OCI-LY7 (cell line): ENCODE results near the gene SGF29. TPM values are rescaled to one million over a fixed set of nuclear protein-coding genes. Genes with fewer than 3 reads are reported as not detected.
"Not testable (repeated sequence)": the region's sequence is repeated elsewhere in the genome, so short reads cannot be mapped to it uniquely, and the experiment has no call there.

Source experiments
- BruUV-seq: library from RNA; stranded (reverse); fragments of 400-500 nt; replicated peaks from 2 replicates; lab custom pipeline; 2021; lab: Mats Ljungman, UMichigan
- CTCF ChIA-PET: fragments of 300-600 bp; sonication (Branson Sonifier 250); formaldehyde crosslinking; loops from one replicate; lab custom pipeline; 2022; ENCODE audit warnings: antibody characterized with exemption; ENCODE audit not compliant: unreplicated experiment; lab: Charles Lee
- POLR2A ChIA-PET: fragments of 300-600 bp; sonication (Branson Sonifier 250); formaldehyde crosslinking; loops from one replicate; lab custom pipeline; 2022; ENCODE audit warnings: antibody characterized with exemption; lab: Charles Lee
- DNase-seq: peaks from one replicate; pipeline ENCODE4 v3.0.0-alpha.2; 2015; ENCODE audit warnings: low spot score
- H2AFZ ChIP-seq: fragments of 200-600 bp; sonication (generic), shearing (Covaris generic); 2 replicates; pipeline ENCODE4 v1.6.1; 2014; ENCODE audit warnings: mild to moderate bottlenecking, antibody characterized with exemption, low read length, moderate library complexity
- H3K27ac ChIP-seq: fragments of 200-600 bp; sonication (generic); 2 replicates; pipeline ENCODE4 v1.5.1; 2014; ENCODE audit warnings: mixed run types, low read depth, mild to moderate bottlenecking, moderate library complexity, low read length, inconsistent platforms; ENCODE audit not compliant: poor library complexity, severe bottlenecking
- H3K36me3 ChIP-seq: fragments of 200-600 bp; sonication (generic); 2 replicates; pipeline ENCODE4 v1.6.1; 2014; ENCODE audit warnings: mild to moderate bottlenecking, antibody characterized with exemption, low read length, moderate library complexity, mixed read lengths; ENCODE audit not compliant: insufficient read depth
- H3K4me1 ChIP-seq: fragments of 200-600 bp; sonication (generic); 2 replicates; pipeline ENCODE4 v1.5.1; 2014; ENCODE audit warnings: mild to moderate bottlenecking, low read length; ENCODE audit not compliant: insufficient read depth, poor library complexity, severe bottlenecking
- H3K4me2 ChIP-seq: fragments of 200-600 bp; sonication (generic); 2 replicates; pipeline ENCODE4 v1.6.1; 2014; ENCODE audit warnings: mild to moderate bottlenecking, low read length
- H3K4me3 ChIP-seq: fragments of 200-600 bp; sonication (generic); 2 replicates; pipeline ENCODE4 v1.5.1; 2014; ENCODE audit warnings: mild to moderate bottlenecking, low read depth, low read length; ENCODE audit not compliant: poor library complexity, severe bottlenecking
- H3K79me2 ChIP-seq: fragments of 200-600 bp; sonication (generic); 2 replicates; pipeline ENCODE4 v1.6.1; 2016; ENCODE audit warnings: low read depth, mild to moderate bottlenecking, low read length, moderate library complexity, mixed read lengths; ENCODE audit not compliant: insufficient read depth
- H3K9me2 ChIP-seq: fragments of 200-600 bp; sonication (generic); 2 replicates; pipeline ENCODE4 v1.6.1; 2016; ENCODE audit warnings: mild to moderate bottlenecking, low read length, mixed read lengths; ENCODE audit not compliant: insufficient read depth
- H3K9me3 ChIP-seq: fragments of 200-600 bp; sonication (generic); 2 replicates; pipeline ENCODE4 v1.6.1; 2014; ENCODE audit warnings: mild to moderate bottlenecking, mixed run types, low read length, mixed read lengths
- H4K20me1 ChIP-seq: fragments of 200-600 bp; sonication (generic); 2 replicates; pipeline ENCODE4 v1.6.1; 2014; ENCODE audit warnings: mild to moderate bottlenecking, antibody characterized with exemption, low read length, moderate library complexity, mixed read lengths; ENCODE audit not compliant: insufficient read depth
- CTCF ChIP-seq: fragments of 200-600 bp; sonication (generic); conservative IDR thresholded peaks from 2 replicates; pipeline ENCODE4 v1.5.1; 2014; ENCODE audit warnings: mild to moderate bottlenecking, antibody characterized with exemption, low read length, moderate library complexity, mixed read lengths
- intact Hi-C: fragments of 100-400 bp; cut with micrococcal nuclease; formaldehyde crosslinking; loops from one replicate; pipeline ENCODE4 v1.10.0; 2022; ENCODE audit not compliant: unreplicated experiment
- total RNA-seq, 2 experiments: library from RNA; depleted of rRNA in 1 of 2; stranded (reverse); fragments of >200 nt in 1 of 2; shearing (Covaris generic) in 1 of 2; gene quantifications; 2 replicates each; pipeline ENCODE4 v1.2.3, GENCODE V29; 2014 to 2022

The SGF29 gene
- total RNA-seq, 2 experiments from 2014 or later = 22.6 to 32.0 TPM

DNA sequence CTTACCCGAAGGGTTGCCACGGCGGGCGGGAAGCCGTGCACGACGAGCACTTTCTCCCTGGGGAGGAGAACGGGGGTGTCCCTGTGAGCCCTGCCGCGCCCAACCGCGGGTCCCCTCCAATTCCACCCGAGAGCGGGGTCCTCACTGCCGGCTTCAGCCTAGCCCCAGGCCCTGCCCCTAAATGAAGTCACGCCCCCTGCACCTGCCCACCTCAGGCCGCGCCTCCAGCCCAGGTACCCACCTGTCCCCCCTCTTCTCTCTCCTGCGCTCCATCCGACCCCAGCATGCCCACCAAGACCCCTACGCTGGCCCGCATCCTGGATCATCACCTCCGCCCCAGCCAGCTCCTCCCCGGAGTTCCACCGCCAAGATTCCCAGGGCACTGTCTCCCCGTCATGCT lies 60.2 kb downstream of the SGF29 start:
- Histone ChIP-seq H3K4me1 (peaks cover 36% of the 10 kb centered on the region), H3K79me2 (peaks cover 26% of the 10 kb centered on the region; the same call in 1 of the 2 replicates), H3K36me3 (peaks cover 40% of the 10 kb centered on the region)
- BruUV-seq, H3K4me2 ChIP-seq, POLR2A ChIA-PET, H3K27ac ChIP-seq, H4K20me1 ChIP-seq, intact Hi-C loops, DNase-seq, H3K9me2 ChIP-seq, H2AFZ ChIP-seq, H3K9me3 ChIP-seq, H3K4me3 ChIP-seq, CTCF ChIA-PET: not testable (repeated sequence)

DNA sequence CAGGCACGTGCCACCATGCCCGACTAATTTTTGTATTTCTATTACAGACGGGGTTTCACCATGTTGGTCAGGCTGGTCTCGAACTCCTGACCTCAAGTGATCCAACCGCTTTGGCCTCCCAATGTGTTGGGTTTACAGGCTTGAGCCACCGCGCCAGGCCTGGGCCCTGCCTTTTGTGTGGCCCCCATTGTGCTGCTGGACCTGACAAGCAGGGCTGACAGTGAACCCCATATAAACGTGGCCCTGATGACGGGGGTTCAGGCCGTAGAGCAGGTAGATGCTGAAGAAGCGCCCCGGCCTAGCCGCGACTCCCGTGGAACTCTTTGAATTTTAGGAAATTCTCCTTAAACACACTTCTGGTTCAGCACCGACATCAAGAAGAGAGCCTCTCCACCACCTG lies 60.8 kb downstream of the SGF29 start:
- POLR2A ChIA-PET, intact Hi-C loops, H4K20me1 ChIP-seq, H3K9me3 ChIP-seq, H2AFZ ChIP-seq, DNase-seq, H3K4me3 ChIP-seq, H3K9me2 ChIP-seq, CTCF ChIA-PET, BruUV-seq, H3K4me2 ChIP-seq, H3K27ac ChIP-seq: not testable (repeated sequence)
- H3K79me2 ChIP-seq = peaks cover 31% of the 10 kb centered on the region
- peaks cover 42% of the 10 kb centered on the region for H3K4me1 ChIP-seq
- peaks cover 41% of the 10 kb centered on the region for H3K36me3 ChIP-seq

DNA sequence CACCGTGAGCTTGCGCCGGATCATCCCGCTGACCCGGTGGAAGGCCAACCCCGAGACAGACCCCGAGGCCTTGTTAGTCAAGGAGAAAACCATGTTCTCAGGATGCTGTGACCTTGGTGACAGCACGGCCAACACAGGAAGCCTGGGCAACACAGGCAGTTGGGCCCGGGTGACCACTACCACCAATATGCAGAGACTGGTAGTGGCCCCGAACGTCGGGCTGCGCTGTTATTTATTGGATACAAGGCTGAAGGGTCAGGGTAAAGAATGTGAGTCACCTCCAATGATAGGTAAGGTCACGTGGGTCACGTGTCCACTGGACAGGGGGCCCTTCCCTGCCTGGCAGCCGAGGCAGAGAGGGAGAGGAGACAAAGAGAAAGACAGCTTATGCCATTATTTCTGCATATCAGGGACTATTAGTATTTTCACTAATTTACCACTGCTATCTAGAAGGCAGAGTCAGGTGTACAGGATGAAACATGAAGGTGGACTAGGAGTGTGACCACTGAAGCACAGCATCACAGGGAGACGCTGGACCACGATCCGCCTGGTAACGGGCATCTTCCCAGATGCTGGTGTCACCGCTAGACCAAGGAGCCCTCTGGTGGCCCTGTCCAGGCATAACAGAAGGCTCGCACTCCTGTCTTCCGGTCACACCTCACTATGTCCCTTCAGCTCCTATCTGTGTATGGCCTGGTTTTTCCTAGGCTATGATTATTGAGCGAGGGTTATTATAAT lies 61.9 kb downstream of the SGF29 start:
- H3K4me2 ChIP-seq, H3K4me3 ChIP-seq, H4K20me1 ChIP-seq, H3K27ac ChIP-seq, CTCF ChIA-PET, H3K9me2 ChIP-seq, H2AFZ ChIP-seq, H3K9me3 ChIP-seq, BruUV-seq: not testable (repeated sequence)
- Histone ChIP-seq H3K36me3 (peaks cover 42% of the 10 kb centered on the region), H3K4me1 (peaks cover 52% of the 10 kb centered on the region), H3K79me2 (peaks cover 41% of the 10 kb centered on the region)
- POLR2A ChIA-PET = interaction anchor here (0.6 kb wide), 2 partner anchors 19 to 1189 kb away, joined by 3 read pairs; no protein-coding TSS in a partner anchor
- peak; percentile 35 for DNase-seq
- intact Hi-C loops = loop anchor here (5.0 kb wide), 1 partner anchor 63 kb away; the partner anchor contains the start of gene SGF29
- TF ChIP-seq CTCF = peak; percentile 64

DNA sequence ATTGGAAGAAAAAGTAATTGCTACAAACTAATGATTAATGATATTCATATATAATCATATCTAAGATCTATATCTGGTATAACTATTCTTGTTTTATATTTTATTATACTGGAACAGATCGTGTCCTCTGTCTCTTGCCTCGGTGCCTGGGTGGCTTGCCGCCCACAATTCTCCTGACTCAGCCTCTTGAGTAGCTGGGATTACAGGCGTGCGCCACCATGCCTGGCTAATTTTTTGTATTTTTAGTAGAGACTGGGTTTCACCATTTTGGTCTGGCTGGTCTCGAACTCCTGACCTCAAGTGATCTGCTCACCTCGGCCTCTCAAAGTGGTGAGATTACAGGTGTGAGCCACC lies 62.5 kb downstream of the SGF29 start:
- Histone ChIP-seq H3K4me1 (peaks cover 57% of the 10 kb centered on the region), H3K36me3 (peaks cover 42% of the 10 kb centered on the region), H3K79me2 (peaks cover 41% of the 10 kb centered on the region)
- H3K4me2 ChIP-seq, H4K20me1 ChIP-seq, DNase-seq, BruUV-seq, H3K4me3 ChIP-seq, H2AFZ ChIP-seq, CTCF ChIA-PET, H3K9me3 ChIP-seq, H3K27ac ChIP-seq, H3K9me2 ChIP-seq: not testable (repeated sequence)
- intact Hi-C loops = loop anchor here (5.0 kb wide), 1 partner anchor 64 kb away; the partner anchor contains the start of gene SGF29
- POLR2A ChIA-PET = interaction anchor here (0.6 kb wide), 2 partner anchors 20 to 1190 kb away, joined by 3 read pairs; no protein-coding TSS in a partner anchor
